HG02938 (cell line): ENCODE results near the gene LRRC10.

Experiments
- ATAC-seq: cut with Tn5 transposase; IDR thresholded peaks from one replicate; pipeline ENCODE4 v1.9.1; 2021; ENCODE audit warnings: mild to moderate bottlenecking, moderate library complexity; ENCODE audit not compliant: unreplicated experiment

LRRC10 gene

DNA sequence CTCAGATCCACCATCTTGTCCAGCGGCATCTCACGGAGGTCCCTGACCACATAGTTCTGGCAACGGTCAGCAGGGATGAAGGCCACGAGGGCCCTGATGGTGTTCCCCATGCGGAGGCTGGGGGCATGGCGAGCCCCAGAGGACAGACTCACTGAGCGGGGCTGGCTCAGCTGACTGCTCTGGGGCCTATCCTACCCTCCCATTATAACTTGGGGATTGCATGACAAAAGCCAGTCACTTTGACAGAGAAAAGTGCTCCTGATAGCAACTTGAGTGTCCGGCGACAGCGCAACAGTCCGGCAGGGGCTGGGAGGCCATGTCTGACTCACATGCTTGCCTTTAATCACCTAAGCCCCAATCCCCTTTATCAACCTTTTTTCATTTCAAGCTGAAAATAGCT lies at the start of gene LRRC10:
Gene LRRC10, minus strand, starts transcription at position 179 of the 400 bp plus-strand sequence. Its CDS starts 69 bp downstream, at position 110.
- ATAC-seq, result no peak

DNA sequence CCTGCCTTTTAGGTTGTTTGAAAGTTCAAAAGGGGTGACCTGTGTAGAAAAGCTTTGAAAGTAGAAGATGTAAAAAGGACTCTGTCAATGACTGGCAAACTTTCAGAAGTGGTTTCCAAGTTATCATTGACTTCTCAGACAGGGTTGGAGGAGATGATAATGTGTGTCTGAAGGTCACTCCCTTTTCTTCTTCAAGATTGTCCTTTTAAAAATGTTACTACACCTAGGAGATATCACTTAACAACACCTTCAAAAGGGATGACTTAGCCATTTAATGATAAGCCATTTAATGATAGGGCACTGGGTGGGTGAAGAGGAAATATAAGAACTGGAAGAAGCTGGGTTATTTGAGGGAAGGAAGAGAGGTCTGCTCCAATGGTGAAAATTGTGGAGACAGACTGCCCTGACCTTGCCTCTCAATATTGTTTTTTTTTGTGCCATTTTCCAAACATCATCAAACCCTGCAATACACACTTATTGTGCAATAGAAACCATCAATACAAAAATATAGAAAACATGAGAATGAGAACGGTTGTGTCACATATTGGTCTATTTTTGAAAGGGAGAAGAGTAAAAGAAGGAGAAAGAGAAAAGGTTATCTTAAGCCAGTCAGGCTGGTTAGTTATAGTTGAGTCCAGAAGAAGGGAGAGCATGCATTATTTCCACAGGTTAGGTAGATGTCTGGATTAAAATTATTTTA lies 49.6 kb upstream of the LRRC10 start:
- no peak for ATAC-seq

DNA sequence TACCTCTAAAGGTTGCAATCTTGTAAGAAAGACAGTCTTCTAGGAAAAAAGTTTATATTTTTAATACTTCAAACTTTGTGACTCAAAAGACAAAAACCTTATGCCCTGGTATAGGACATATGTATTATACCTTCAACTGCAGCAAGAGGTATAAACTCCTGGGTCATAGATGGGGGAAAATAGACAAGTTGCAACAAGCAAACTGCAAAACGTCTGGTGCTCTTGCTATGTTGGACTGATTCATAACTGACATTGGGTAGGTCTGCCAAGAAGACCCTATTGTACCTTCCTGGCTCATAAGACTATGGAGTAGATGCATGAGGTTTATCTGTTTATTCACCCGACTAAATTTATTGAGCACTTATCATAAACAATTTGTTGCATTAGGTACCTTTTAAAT lies 47.5 kb upstream of the LRRC10 start:
- no peak for ATAC-seq

DNA sequence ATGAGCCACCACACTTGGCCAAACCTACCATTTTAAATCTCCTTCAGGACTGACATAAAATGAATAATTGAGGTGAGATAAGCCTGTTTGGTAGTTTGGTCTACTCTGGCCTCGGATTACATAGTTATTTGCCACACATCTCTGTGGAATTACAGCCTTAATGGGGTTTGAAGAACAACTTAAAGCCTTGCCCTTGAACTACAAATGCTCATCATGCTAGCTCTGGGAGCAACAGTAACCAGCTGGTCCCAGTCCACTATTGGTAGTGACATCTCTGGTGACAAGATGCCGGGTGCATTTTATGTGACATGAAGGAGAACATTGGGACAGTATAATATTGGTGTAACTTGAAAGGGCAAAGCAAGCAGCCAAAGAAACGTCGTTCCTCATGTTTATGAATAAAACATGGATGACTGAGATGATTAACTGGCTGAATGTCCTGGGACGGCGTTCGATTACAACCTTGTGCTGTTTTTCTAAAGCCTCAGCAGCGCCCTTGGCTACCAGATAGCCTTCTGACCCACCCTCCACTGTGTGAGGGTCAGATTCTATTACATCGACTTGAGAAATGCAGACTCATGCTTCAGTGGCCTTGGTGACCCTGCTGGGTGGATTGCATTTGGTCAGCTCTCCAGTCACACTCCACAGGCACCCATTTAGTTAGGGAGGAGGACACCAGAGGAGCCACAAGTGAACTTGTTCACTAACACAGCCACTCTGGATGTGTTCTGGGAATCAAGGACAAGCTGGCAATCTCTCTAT lies 46.9 kb upstream of the LRRC10 start:
- ATAC-seq, result no peak

- ATAC-seq, result no peak
These were observed 45.1 kb upstream of the LRRC10 start for GRCh38 chr12:69655616-69656340.

- no peak for ATAC-seq
These were observed 43.0 kb upstream of the LRRC10 start for GRCh38 chr12:69653703-69654102.

DNA sequence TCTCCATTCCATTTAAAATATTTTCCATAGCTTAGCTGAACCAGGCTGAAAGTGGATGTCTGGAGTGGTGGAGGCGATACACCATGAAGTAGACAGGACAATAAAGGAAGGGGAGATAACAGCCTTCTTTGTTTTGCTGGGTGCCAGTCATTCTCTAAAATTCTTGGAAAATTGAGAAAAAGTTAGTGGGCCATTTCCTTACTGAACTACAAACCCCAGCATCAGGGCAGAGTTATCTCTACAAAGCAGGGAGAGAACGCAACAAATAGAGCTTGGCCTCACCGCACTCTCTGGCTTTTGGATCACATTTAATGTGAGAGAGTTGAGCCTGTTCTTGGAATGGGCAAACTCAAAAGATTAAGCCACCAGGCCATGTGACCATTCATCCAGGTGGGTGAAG lies 41.2 kb upstream of the LRRC10 start:
- ATAC-seq, result no peak

GRCh38 chr12:69649529-69649928 lies 38.8 kb upstream of the LRRC10 start:
- no peak for ATAC-seq

GRCh38 chr12:69648476-69648875 lies 37.8 kb upstream of the LRRC10 start:
- no peak for ATAC-seq

DNA sequence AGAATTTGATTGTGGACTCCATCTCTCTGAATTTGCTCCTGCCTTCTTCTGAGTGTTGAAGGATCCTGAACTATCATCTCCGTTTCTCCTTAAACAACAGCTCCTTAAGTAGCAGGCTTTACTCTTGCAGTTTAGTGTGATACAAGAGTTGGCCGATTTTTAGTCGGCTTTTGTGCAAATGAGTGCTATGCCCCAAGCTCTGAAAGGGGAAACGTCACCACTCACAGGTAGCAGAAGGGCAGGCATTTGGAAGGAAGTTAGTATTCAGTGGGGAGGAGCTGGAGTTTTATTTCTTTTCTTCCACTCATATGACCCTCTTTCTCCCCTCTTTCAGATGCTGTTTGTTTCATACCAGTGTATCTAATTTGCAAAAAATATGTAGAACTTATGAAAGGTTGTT lies 36.5 kb upstream of the LRRC10 start:
- ATAC-seq, result no peak

DNA sequence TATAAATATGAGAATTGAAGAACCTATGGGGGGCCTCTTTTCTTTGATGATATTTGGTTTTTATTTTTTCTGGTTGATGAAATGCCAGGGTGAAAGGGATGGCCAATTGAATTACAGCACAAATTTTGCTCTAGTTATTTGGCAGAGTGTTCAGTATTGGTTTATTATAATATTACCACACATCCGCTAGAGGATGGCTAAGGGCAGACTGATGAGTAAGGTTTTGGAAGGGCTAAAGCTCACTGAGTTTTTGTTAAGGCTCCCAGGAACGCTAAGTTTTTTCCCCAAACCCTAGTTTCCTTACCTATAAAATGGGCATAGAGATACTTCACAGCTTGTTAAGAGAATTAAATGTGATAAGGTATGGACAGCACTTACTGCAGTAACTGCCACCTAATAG lies 34.3 kb upstream of the LRRC10 start:
- no peak for ATAC-seq

GRCh38 chr12:69644511-69644910 lies 33.8 kb upstream of the LRRC10 start:
- no peak for ATAC-seq

- no peak for ATAC-seq
These were observed 31.8 kb upstream of the LRRC10 start for GRCh38 chr12:69642531-69642930.

GRCh38 chr12:69641546-69641945 lies 30.8 kb upstream of the LRRC10 start:
- ATAC-seq, result no peak

DNA sequence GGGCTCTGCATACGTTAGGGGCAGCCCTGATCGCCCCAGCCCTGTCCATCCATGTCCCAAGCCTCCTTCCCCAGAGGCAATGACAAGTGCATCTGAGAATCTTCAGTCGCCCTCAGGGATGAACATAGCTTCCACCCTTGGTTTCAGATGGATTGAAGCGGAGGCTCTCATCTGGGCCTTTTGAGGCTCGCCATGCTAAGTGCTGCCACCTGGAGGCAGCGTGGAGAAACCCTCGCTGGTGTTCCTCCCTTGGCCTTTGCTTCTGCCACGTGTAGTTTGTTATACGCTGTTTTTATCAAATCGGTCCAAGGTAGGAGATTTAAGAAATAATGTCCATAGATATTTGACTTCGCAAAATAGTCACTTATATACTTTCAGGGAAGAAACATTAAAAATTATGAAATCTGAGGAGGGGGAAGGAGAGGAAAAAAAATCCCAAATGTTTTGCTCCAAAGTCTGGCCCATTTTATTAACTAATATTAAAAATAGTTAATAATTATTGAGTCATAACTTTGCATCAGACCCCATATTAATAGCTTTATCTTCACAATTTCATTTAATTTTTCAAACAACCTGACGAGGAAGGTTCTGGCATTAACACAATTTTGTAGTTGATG lies 28.8 kb upstream of the LRRC10 start:
- peak; percentile 90 for ATAC-seq

DNA sequence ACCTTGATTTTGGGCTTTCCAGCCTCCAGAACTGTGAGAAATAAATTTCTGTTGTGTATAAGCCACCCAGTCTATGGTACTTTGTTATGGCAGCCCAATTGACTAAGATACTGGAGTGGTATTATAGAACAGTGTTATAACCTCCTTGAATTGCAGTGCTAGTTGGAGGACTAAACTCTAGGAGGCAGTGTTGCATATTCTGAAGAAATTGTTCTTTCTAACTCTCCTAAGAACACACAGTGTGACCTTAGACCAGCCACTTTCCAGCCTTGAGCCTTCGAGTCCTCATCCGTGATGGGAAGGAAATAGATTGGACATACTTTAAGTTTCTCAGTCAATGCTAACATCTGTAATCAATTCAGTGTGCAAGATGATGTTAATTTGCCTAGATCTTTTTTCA lies 22.4 kb upstream of the LRRC10 start:
- no peak for ATAC-seq

GRCh38 chr12:69630191-69630590 lies 19.5 kb upstream of the LRRC10 start:
- ATAC-seq, result no peak

- ATAC-seq, result no peak
These were observed 16.8 kb upstream of the LRRC10 start for GRCh38 chr12:69627501-69627900.

GRCh38 chr12:69623970-69624369 lies 13.3 kb upstream of the LRRC10 start:
- no peak for ATAC-seq

DNA sequence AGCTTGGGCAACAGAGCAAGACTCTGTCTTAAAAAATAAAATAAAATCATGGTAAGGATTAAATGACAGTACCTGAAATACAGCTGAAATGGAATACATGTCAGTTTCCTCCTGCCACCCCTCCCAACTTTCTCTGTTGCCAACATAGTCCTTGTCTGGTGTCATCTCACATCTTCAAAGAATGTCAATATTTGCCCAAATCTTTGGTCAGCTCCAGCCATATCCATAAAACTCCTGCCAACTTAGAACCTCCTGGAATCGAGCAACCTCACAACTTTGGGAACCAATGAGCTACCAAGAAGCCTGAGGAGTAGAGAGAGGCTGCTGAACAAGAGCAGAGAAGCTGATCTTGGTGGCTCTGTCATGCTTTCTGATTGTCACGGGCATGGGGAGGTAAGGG lies 10.8 kb upstream of the LRRC10 start:
- ATAC-seq, result no peak

DNA sequence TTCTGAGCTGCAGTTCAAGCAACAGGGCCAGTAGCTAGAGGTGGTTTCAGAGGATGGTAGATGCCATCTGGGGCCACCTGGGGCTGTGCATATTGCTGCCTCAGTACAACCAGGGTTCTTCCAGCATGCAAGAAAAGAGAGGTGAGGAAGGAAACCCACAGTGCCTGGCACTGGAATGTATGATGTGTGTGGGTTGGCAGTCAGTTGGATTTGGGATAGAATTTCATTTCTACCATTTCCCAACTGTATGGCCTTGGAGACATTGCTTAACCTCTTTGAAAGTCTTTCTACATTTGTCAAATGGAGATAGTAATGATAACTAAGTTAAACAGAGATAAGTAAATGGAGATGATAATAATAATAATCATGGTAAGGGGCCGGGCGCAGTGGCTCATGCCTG lies 10.2 kb upstream of the LRRC10 start:
- ATAC-seq, result no peak
